Smooth muscle cell (in vitro differentiated cells): ENCODE data around the gene VPS13A. TPM values are rescaled to one million over a fixed set of nuclear protein-coding genes. Genes with fewer than 3 reads are reported as not detected.

Source experiments
- DNase-seq: peaks from one replicate; lab custom pipeline; 2025; ENCODE audit not compliant: unreplicated experiment; lab: John Stamatoyannopoulos, UW
- H2AFZ ChIP-seq: fragments of 200-600 bp; sonication (generic); 2 replicates; pipeline ENCODE4 v1.6.0; 2016; ENCODE audit warnings: antibody characterized with exemption, low read depth, mild to moderate bottlenecking
- H3F3A ChIP-seq: fragments of 200-600 bp; sonication (generic); 2 replicates; pipeline ENCODE4 v1.6.0; 2017; ENCODE audit warnings: antibody characterized with exemption, low read depth
- H3K27ac ChIP-seq: fragments of 200-600 bp; sonication (generic); 2 replicates; pipeline ENCODE4 v1.5.1; 2016; ENCODE audit warnings: low read depth, mild to moderate bottlenecking
- H3K27me3 ChIP-seq: fragments of 200-600 bp; sonication (generic); 2 replicates; pipeline ENCODE4 v1.6.1; 2016; ENCODE audit warnings: low read depth, mild to moderate bottlenecking
- H3K36me3 ChIP-seq: fragments of 200-600 bp; sonication (generic); 2 replicates; pipeline ENCODE4 v1.5.1; 2016; ENCODE audit warnings: low read depth
- H3K4me1 ChIP-seq: fragments of 200-600 bp; sonication (generic); 2 replicates; pipeline ENCODE4 v1.5.1; 2016; ENCODE audit warnings: low read depth
- H3K4me2 ChIP-seq: fragments of 200-600 bp; sonication (generic); 2 replicates; pipeline ENCODE4 v1.6.0; 2016; ENCODE audit warnings: mild to moderate bottlenecking
- H3K4me3 ChIP-seq: fragments of 200-600 bp; sonication (generic); 2 replicates; pipeline ENCODE4 v1.5.1; 2016; ENCODE audit warnings: mild to moderate bottlenecking
- H3K79me2 ChIP-seq: fragments of 200-600 bp; sonication (generic); 2 replicates; pipeline ENCODE4 v1.6.0; 2016; ENCODE audit warnings: low read depth, mild to moderate bottlenecking
- H3K9ac ChIP-seq: fragments of 200-600 bp; sonication (generic); 2 replicates; pipeline ENCODE4 v1.6.0; 2016; ENCODE audit warnings: low read depth
- H3K9me3 ChIP-seq: fragments of 200-600 bp; sonication (generic); replicated peaks from 2 replicates; pipeline ENCODE4 v1.5.1; 2016; ENCODE audit warnings: low read depth
- H4K20me1 ChIP-seq: fragments of 200-600 bp; sonication (generic); 2 replicates; pipeline ENCODE4 v1.6.0; 2016; ENCODE audit warnings: low read depth
- CTCF ChIP-seq: fragments of 200-600 bp; sonication (generic); IDR thresholded peaks from 2 replicates; pipeline ENCODE4 v1.5.1; 2017; ENCODE audit warnings: borderline replicate concordance, mild to moderate bottlenecking, antibody characterized with exemption; ENCODE audit not compliant: insufficient read depth, poor library complexity, severe bottlenecking
- WGBS: methylation state at CpG from one replicate; pipeline ENCODE4 v1.1.7; 2016; ENCODE audit warnings: low lambda C conversion rate; 5-methylcytosine and 5-hydroxymethylcytosine counted together
- polyA plus RNA-seq: library from polyadenylated mRNA; unstranded; fragments of >200 nt; fragmentation: Nextera tagmentation; extraction: Ambion mirVana; gene quantifications from 2 replicates; pipeline ENCODE4 v1.2.1, GENCODE V29; 2016
- total RNA-seq: library from RNA; depleted of rRNA; stranded (reverse); fragments of >200 nt; gene quantifications from 2 replicates; pipeline ENCODE4 v1.2.3, GENCODE V29; 2014

The VPS13A gene
- total RNA-seq (17.0 and 17.6 TPM in 2 replicates), polyA plus RNA-seq (1.6 and 5.2 TPM in 2 replicates)

GRCh38 chr9:77177143-77177893 lies at the start of gene VPS13A:
Gene VPS13A, plus strand, starts transcription at chr9:77177534. Its CDS starts 171 bp downstream, at chr9:77177705.
- Histone ChIP-seq H3K9me3 (no peaks in the 10 kb centered on the region), H3F3A (peaks cover 9% of the 10 kb centered on the region), H3K9ac (peak within 1 kb of the TSS; percentile 52), H3K4me2 (peak within 1 kb of the TSS; percentile 99), H3K4me3 (peak within 1 kb of the TSS; percentile 94), H3K79me2 (peaks cover 21% of the 10 kb centered on the region), H2AFZ (peak within 1 kb of the TSS; percentile 97), H4K20me1 (no peaks in the 10 kb centered on the region), H3K27me3 (no peaks in the 10 kb centered on the region), H3K4me1 (peaks cover 9% of the 10 kb centered on the region), H3K36me3 (no peaks in the 10 kb centered on the region), H3K27ac (peak within 1 kb of the TSS; percentile 40)
- under 1% methylated on average over 72 of the region's 89 CpGs for WGBS
- peak; percentile 6 for TF ChIP-seq CTCF
- peak; percentile 82 for DNase-seq

- Histone ChIP-seq H3K9me3 (no peaks in the 10 kb centered on the region), H3K9ac (no peak overlapping the region), H3F3A (no peaks in the 10 kb centered on the region), H2AFZ (no peak overlapping the region), H3K36me3 (no peaks in the 10 kb centered on the region), H3K27me3 (peaks cover 3% of the 10 kb centered on the region), H4K20me1 (no peaks in the 10 kb centered on the region), H3K79me2 (no peaks in the 10 kb centered on the region), H3K4me1 (no peaks in the 10 kb centered on the region), H3K27ac (no peak overlapping the region), H3K4me2 (no peak overlapping the region), H3K4me3 (no peak overlapping the region)
- WGBS, result 67% methylated on average over 1 of the region's 1 CpG
- TF ChIP-seq CTCF, result no peak
- no peak for DNase-seq
Observed at GRCh38 chr9:77128125-77128789, 49.1 kb upstream of the VPS13A start.

- Histone ChIP-seq H3F3A (no peaks in the 10 kb centered on the region), H3K9ac (no peak overlapping the region), H3K4me3 (no peak overlapping the region), H3K9me3 (no peaks in the 10 kb centered on the region), H3K4me2 (no peak overlapping the region), H3K36me3 (no peaks in the 10 kb centered on the region), H3K27ac (no peak overlapping the region), H3K4me1 (no peaks in the 10 kb centered on the region), H3K27me3 (peaks cover 3% of the 10 kb centered on the region), H3K79me2 (no peaks in the 10 kb centered on the region), H2AFZ (no peak overlapping the region), H4K20me1 (no peaks in the 10 kb centered on the region)
- DNase-seq, result no peak
- 59% methylated on average over 5 of the region's 5 CpGs for WGBS
- no peak for TF ChIP-seq CTCF
Observed at GRCh38 chr9:77131399-77131798, 45.9 kb upstream of the VPS13A start.
